Endothelial cell of umbilical vein (primary cell): ENCODE measurements around the gene FOXJ3. TPM values are rescaled to one million over a fixed set of nuclear protein-coding genes. Genes with fewer than 3 reads are reported as not detected.
A peak's percentile ranks its signal among the peaks of the same experiment; 100 is the strongest.

Experiments used
- BruUV-seq: library from RNA; stranded (reverse); fragments of 400-500 nt; replicated peaks from 2 replicates; lab custom pipeline; 2021; lab: Mats Ljungman, UMichigan
- CTCF ChIA-PET: fragments of 300-600, 350-600 bp; sonication (Branson Sonifier 250); formaldehyde crosslinking; loops from one replicate; lab custom pipeline; 2021; ENCODE audit warnings: antibody characterized with exemption, inconsistent platforms; lab: Charles Lee
- POLR2A ChIA-PET: fragments of 300-600, 350-600 bp; sonication (Branson Sonifier 250); formaldehyde crosslinking; loops from one replicate; lab custom pipeline; 2021; ENCODE audit warnings: antibody characterized with exemption, inconsistent platforms; lab: Charles Lee
- DNase-seq: peaks from one replicate; pipeline ENCODE4 v3.0.0-alpha.2; 2011; ENCODE audit warnings: low read depth, low spot score
- FAIRE-seq: peaks from 2 replicates; lab custom pipeline; 2011; peaks lifted over from hg19 to GRCh38; lab: Jason Lieb, UNC
- H2AFZ ChIP-seq: 2 replicates; pipeline ENCODE4 v1.6.0; 2012; ENCODE audit warnings: low read depth, low read length, control low read depth, inconsistent platforms
- H3K27ac ChIP-seq: 2 replicates; pipeline ENCODE4 v1.5.1; 2011; ENCODE audit warnings: low read depth, mild to moderate bottlenecking, control low read depth, low read length, moderate library complexity; ENCODE audit not compliant: insufficient read depth
- H3K27me3 ChIP-seq, 2 experiments: 2 replicates each; pipeline versions ENCODE4 v1.6.0 to v1.6.1; 2011; ENCODE audit warnings: low read length in 2 of 2, mixed read lengths in 1 of 2; ENCODE audit not compliant: control insufficient read depth in 2 of 2, insufficient read depth in 2 of 2
- H3K36me3 ChIP-seq, 2 experiments: 2 replicates in 1 of 2; 3 replicates in 1 of 2; pipeline ENCODE4 v1.5.1; 2011; ENCODE audit warnings: low read length in 2 of 2, mild to moderate bottlenecking in 1 of 2, moderate library complexity in 1 of 2; ENCODE audit not compliant: control insufficient read depth in 2 of 2, insufficient read depth in 2 of 2; ENCODE audit errors: extremely low read depth in 1 of 2
- H3K4me1 ChIP-seq: 3 replicates; pipeline ENCODE4 v1.5.1; 2011; ENCODE audit warnings: mild to moderate bottlenecking, low read length; ENCODE audit not compliant: control insufficient read depth, insufficient read depth; ENCODE audit errors: extremely low read depth
- H3K4me2 ChIP-seq: 2 replicates; pipeline ENCODE4 v1.6.1; 2011; ENCODE audit warnings: low read length, control low read depth, mixed read lengths; ENCODE audit not compliant: insufficient read depth
- H3K4me3 ChIP-seq, 3 experiments: fragments of 200-600 bp in 1 of 3; sonication (generic), shearing (Covaris generic) in 1 of 3; replicated peaks in 1 of 3; 2 replicates each; pipeline ENCODE4 v1.5.1; 2011 to 2016; ENCODE audit warnings: control low read depth in 3 of 3, low read length in 3 of 3, mild to moderate bottlenecking in 2 of 3, inconsistent platforms in 1 of 3, low read depth in 1 of 3, moderate library complexity in 1 of 3; ENCODE audit not compliant: insufficient read depth in 1 of 3
- H3K79me2 ChIP-seq: 2 replicates; pipeline ENCODE4 v1.6.0; 2012; ENCODE audit warnings: low read length, inconsistent platforms; ENCODE audit not compliant: control insufficient read depth, insufficient read depth
- H3K9ac ChIP-seq: replicated peaks from 2 replicates; pipeline ENCODE3; 2011; ENCODE audit warnings: low read length, control low read depth; ENCODE audit not compliant: insufficient read depth; ENCODE audit errors: extremely low read depth
- H3K9me1 ChIP-seq: replicated peaks from 3 replicates; pipeline ENCODE4 v1.6.0; 2011; ENCODE audit warnings: mild to moderate bottlenecking, low read length; ENCODE audit not compliant: control insufficient read depth, insufficient read depth; ENCODE audit errors: extremely low read depth
- H3K9me3 ChIP-seq: replicated peaks from 2 replicates; pipeline ENCODE4 v1.5.1; 2012; ENCODE audit warnings: low read length, inconsistent platforms; ENCODE audit not compliant: control insufficient read depth, insufficient read depth
- H4K20me1 ChIP-seq: replicated peaks from 2 replicates; pipeline ENCODE3; 2011; ENCODE audit warnings: mild to moderate bottlenecking, low read length; ENCODE audit not compliant: control insufficient read depth, insufficient read depth; ENCODE audit errors: extremely low read depth
- EZH2 ChIP-seq: IDR thresholded peaks from 2 replicates; pipeline ENCODE4 v1.6.1; 2012; ENCODE audit warnings: borderline replicate concordance, low read depth, mild to moderate bottlenecking, moderate library complexity, low read length, inconsistent platforms; ENCODE audit not compliant: severe bottlenecking
- FOS ChIP-seq: IDR thresholded peaks from 2 replicates; pipeline ENCODE4 v1.6.1; 2011; ENCODE audit warnings: mild to moderate bottlenecking, low read length, moderate library complexity, borderline replicate concordance; ENCODE audit not compliant: insufficient read depth
- GATA2 ChIP-seq: IDR thresholded peaks from 2 replicates; pipeline ENCODE4 v1.7.0; 2011; ENCODE audit warnings: low read depth, mild to moderate bottlenecking, moderate library complexity, mixed read lengths, low read length; ENCODE audit not compliant: insufficient read length, insufficient read depth
- JUN ChIP-seq: IDR thresholded peaks from 2 replicates; pipeline ENCODE4 v1.6.1; 2011; ENCODE audit warnings: borderline replicate concordance, low read depth; ENCODE audit not compliant: insufficient read length, insufficient read depth
- MYC ChIP-seq: IDR thresholded peaks from one replicate; pipeline ENCODE4 v1.6.1; 2011; ENCODE audit warnings: mild to moderate bottlenecking, low read depth, low read length
- POLR2A ChIP-seq: IDR thresholded peaks from 2 replicates; pipeline ENCODE4 v1.6.1; 2012; ENCODE audit warnings: low read depth, mild to moderate bottlenecking, control low read depth, low read length
- POLR2AphosphoS5 ChIP-seq: IDR thresholded peaks from 2 replicates; pipeline ENCODE4 v1.6.1; 2012; ENCODE audit warnings: low read depth, mild to moderate bottlenecking, control low read depth, low read length, moderate library complexity; ENCODE audit not compliant: insufficient read depth
- dilution Hi-C: fragments of 300-500 bp; cut with MboI; formaldehyde crosslinking; loops from one replicate; pipeline ENCODE4 v1.15.0; 2019; ENCODE audit warnings: low sequenced_read_pairs; ENCODE audit not compliant: extremely low pct_ligation_motif_present
- intact Hi-C: fragments of 100-400 bp; cut with micrococcal nuclease; formaldehyde crosslinking; loops from one replicate; pipeline ENCODE4 v1.10.0; 2022
- polyA plus RNA-seq, 4 experiments: library from polyadenylated mRNA; depleted of rRNA in 3 of 4; stranded (reverse) in 3 of 4; unstranded in 1 of 4; fragments of >200 nt; gene quantifications; 2 replicates each; pipeline versions ENCODE4 v1.2.1 to v1.2.3, GENCODE V29; 2011 to 2012; ENCODE audit warnings: missing spikeins in 1 of 4
- total RNA-seq: library from RNA; stranded (reverse); gene quantifications from 2 replicates; pipeline ENCODE4 v1.2.3, GENCODE V29; 2021
- TF ChIP-seq, protein P1 (sequence below): IDR thresholded peaks from 2 replicates; pipeline ENCODE4 v1.6.1; 2011; ENCODE audit not compliant: insufficient read depth, insufficient read length
- TF ChIP-seq, protein P2 (sequence below), 2 donors: IDR thresholded peaks; 1 replicate in 1 of 2; 2 replicates in 1 of 2; pipeline ENCODE4 v1.5.1; 2011; ENCODE audit warnings: low read length in 2 of 2, mild to moderate bottlenecking in 2 of 2, moderate library complexity in 2 of 2, control low read depth in 1 of 2, inconsistent platforms in 1 of 2, low read depth in 1 of 2; ENCODE audit not compliant: insufficient read depth in 1 of 2; ENCODE audit errors: extremely low read depth in 1 of 2

Gene FOXJ3
- total and polyA plus RNA-seq, 2 donors (not counting 3 experiments of a cell fraction or from before 2014, with no cell fraction given) = 34.7 to 38.8 TPM

DNA sequence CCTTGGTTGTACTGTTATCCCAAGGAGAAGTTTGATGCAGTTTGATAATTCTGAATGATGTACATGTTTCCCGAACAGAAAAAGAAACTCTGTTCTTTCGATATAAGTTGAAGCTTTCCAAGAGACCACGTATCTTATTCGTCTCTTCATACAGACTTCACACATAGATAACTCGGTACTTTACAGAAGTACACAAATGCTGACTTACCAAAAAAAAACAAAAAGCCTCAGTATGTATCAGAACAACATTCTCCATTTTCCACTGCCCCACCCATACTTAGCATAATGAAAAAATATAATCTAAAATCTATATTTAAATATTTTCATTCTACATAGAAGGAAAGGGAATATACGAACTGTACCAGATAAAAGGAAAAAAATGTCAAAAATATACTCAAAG is 2.2 kb downstream of the FOXJ3 start:
- H3K36me3 ChIP-seq = no peaks in the 10 kb centered on the region
- DNase-seq (no peak), FAIRE-seq (no peak)
- POLR2A ChIA-PET = no interaction called here
- H3K27me3 ChIP-seq = no peaks in the 10 kb centered on the region
- no peaks in the 10 kb centered on the region for H3K9me1 ChIP-seq
- H3K79me2 ChIP-seq = peaks cover 68% of the 10 kb centered on the region
- no peak overlapping the region for H3K27ac ChIP-seq
- peak overlapping the region; percentile 97 for H3K4me2 ChIP-seq
- CTCF ChIA-PET = interaction anchor here (1.2 to 2.4 kb wide), 2 partner anchors 155 to 159 kb away, joined by 5 to 19 read pairs; no protein-coding TSS in a partner anchor
- no TSS peak for BruUV-seq
- dilution Hi-C loops = no loop called here
- TF ChIP-seq EZH2 = no peak
- TF ChIP-seq POLR2AphosphoS5 = no peak
- no peak for TF ChIP-seq JUN
- TF ChIP-seq MYC = no peak
- no peak for TF ChIP-seq FOS
- TF ChIP-seq, protein P1, sequence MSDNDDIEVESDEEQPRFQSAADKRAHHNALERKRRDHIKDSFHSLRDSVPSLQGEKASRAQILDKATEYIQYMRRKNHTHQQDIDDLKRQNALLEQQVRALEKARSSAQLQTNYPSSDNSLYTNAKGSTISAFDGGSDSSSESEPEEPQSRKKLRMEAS = no peak
- TF ChIP-seq, protein P2, sequence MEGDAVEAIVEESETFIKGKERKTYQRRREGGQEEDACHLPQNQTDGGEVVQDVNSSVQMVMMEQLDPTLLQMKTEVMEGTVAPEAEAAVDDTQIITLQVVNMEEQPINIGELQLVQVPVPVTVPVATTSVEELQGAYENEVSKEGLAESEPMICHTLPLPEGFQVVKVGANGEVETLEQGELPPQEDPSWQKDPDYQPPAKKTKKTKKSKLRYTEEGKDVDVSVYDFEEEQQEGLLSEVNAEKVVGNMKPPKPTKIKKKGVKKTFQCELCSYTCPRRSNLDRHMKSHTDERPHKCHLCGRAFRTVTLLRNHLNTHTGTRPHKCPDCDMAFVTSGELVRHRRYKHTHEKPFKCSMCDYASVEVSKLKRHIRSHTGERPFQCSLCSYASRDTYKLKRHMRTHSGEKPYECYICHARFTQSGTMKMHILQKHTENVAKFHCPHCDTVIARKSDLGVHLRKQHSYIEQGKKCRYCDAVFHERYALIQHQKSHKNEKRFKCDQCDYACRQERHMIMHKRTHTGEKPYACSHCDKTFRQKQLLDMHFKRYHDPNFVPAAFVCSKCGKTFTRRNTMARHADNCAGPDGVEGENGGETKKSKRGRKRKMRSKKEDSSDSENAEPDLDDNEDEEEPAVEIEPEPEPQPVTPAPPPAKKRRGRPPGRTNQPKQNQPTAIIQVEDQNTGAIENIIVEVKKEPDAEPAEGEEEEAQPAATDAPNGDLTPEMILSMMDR (IDR thresholded peaks at IDR 0.05; ENCODE audit: extremely low read depth in 1 of 2, insufficient read depth in 1 of 2, low read depth in 1 of 2, low read length in 2 of 2) = no peak
- TF ChIP-seq POLR2A = no peak
- TF ChIP-seq GATA2 = no peak
- H3K9me3 ChIP-seq = no peaks in the 10 kb centered on the region
- no peak overlapping the region for H3K4me3 ChIP-seq
- peaks cover 13% of the 10 kb centered on the region for H4K20me1 ChIP-seq
- H3K9ac ChIP-seq = peak overlapping the region; percentile 66
- no peak overlapping the region for H2AFZ ChIP-seq
- intact Hi-C loops = loop anchor here (10.0 kb wide), 2 partner anchors 118 to 352 kb away; partner anchors contain the start of gene YBX1
- H3K4me1 ChIP-seq = peaks cover 16% of the 10 kb centered on the region
